Lower leg skin (tissue), 3 donors: ENCODE results near the gene CSNK2B.

Experiments
- CTCF ChIP-seq, 3 donors: fragments of 450-650 bp; IDR thresholded peaks; one replicate each; pipeline ENCODE4 v1.5.1; 2016; ENCODE audit warnings: antibody characterized with exemption in 3 of 3, mild to moderate bottlenecking in 3 of 3, moderate library complexity in 2 of 3
- POLR2A ChIP-seq, 2 donors: fragments of 450-650 bp; IDR thresholded peaks; one replicate each; pipeline ENCODE4 v1.6.1; 2016 to 2017; ENCODE audit warnings: antibody characterized with exemption in 2 of 2, mild to moderate bottlenecking in 1 of 2, moderate library complexity in 1 of 2

GRCh38 chr6:31617010-31617409 lies 48.9 kb upstream of the CSNK2B start:
- TF ChIP-seq CTCF (IDR thresholded peaks at IDR 0.05) (no peak), POLR2A (IDR thresholded peaks at IDR 0.05) (no peak)
